Stimulated activated CD4-positive, alpha-beta T cell treated with anti-CD3 and anti-CD28 coated beads, Interleukin-1b, Interleukin-23, amount 100 ng/mL, for 1 hour (primary cell): ENCODE measurements around the gene VWF.

Experiments used
- DNase-seq, 2 donors: peaks; one replicate each; pipeline ENCODE4 v3.0.0-alpha.2; 2020; ENCODE audit warnings: low read depth in 2 of 2

Gene VWF

GRCh38 chr12:6058481-6059161 lies 65.8 kb downstream of the VWF start:
- DNase-seq = no peak

- DNase-seq = no peak
Measured at GRCh38 chr12:6057700-6058099, 66.8 kb downstream of the VWF start.

- DNase-seq = peak in 1 of 2 donors; percentile 10
Measured at GRCh38 chr12:6056406-6057240, 67.8 kb downstream of the VWF start.

GRCh38 chr12:6053541-6053940 lies 70.9 kb downstream of the VWF start:
- DNase-seq = no peak

- DNase-seq = no peak
Measured at GRCh38 chr12:6052940-6053329, 71.5 kb downstream of the VWF start.

- no peak for DNase-seq
Measured at GRCh38 chr12:6052206-6052939, 72.1 kb downstream of the VWF start.

- no peak for DNase-seq
Measured at GRCh38 chr12:6049992-6050391, 74.5 kb downstream of the VWF start.

- DNase-seq = no peak
Measured at GRCh38 chr12:6049587-6049986, 74.9 kb downstream of the VWF start.

GRCh38 chr12:6047249-6048237 lies 76.9 kb downstream of the VWF start:
- DNase-seq = no peak

- no peak for DNase-seq
Measured at GRCh38 chr12:6046511-6047180, 77.8 kb downstream of the VWF start.

- no peak for DNase-seq
Measured at GRCh38 chr12:6045438-6045837, 79.0 kb downstream of the VWF start.

GRCh38 chr12:6044082-6044481 lies 80.4 kb downstream of the VWF start:
- DNase-seq = no peak

GRCh38 chr12:6042446-6042845 lies 82.0 kb downstream of the VWF start:
- no peak for DNase-seq

- DNase-seq = no peak
Measured at GRCh38 chr12:6041891-6042290, 82.6 kb downstream of the VWF start.

- DNase-seq = no peak
Measured at GRCh38 chr12:6040815-6041214, 83.7 kb downstream of the VWF start.

- DNase-seq = peak; percentile 9 to 16
Measured at GRCh38 chr12:6039894-6040601, 84.4 kb downstream of the VWF start.

GRCh38 chr12:6038160-6038559 lies 86.3 kb downstream of the VWF start:
- no peak for DNase-seq

- no peak for DNase-seq
Measured at GRCh38 chr12:6037459-6037858, 87.0 kb downstream of the VWF start.

- DNase-seq = no peak
Measured at GRCh38 chr12:6036509-6036908, 88.0 kb downstream of the VWF start.

- no peak for DNase-seq
Measured at GRCh38 chr12:6034596-6034995, 89.9 kb downstream of the VWF start.
